Measurements from ENCODE around the gene SEMA3A.
"Not testable (repeated sequence)": the region's sequence is repeated elsewhere in the genome, so short reads cannot be mapped to it uniquely, and the experiment has no call there.

SEMA3A gene

GRCh38 chr7:84055904-84056605, 138.5 kb downstream of the SEMA3A start:
- Mint-ChIP-seq H3K4me1 (peaks cover 14% of the 10 kb centered on the region), H3K27ac (no peak overlapping the region), H3K9me3 (no peaks in the 10 kb centered on the region), H3K36me3 (no peaks in the 10 kb centered on the region), H3K4me3 (no peak overlapping the region), H3K27me3 (no peaks in the 10 kb centered on the region)

- H3K36me3 Mint-ChIP-seq, H3K27me3 Mint-ChIP-seq, H3K4me1 Mint-ChIP-seq, H3K9me3 Mint-ChIP-seq, H3K4me3 Mint-ChIP-seq, H3K27ac Mint-ChIP-seq: not testable (repeated sequence)
Observed at GRCh38 chr7:84055199-84055598, 139.4 kb downstream of the SEMA3A start.

- Mint-ChIP-seq H3K9me3 (no peaks in the 10 kb centered on the region), H3K4me3 (no peak overlapping the region), H3K27me3 (no peaks in the 10 kb centered on the region), H3K27ac (no peak overlapping the region), H3K36me3 (no peaks in the 10 kb centered on the region), H3K4me1 (no peaks in the 10 kb centered on the region)
Observed at GRCh38 chr7:84049071-84049836, 145.3 kb downstream of the SEMA3A start.

GRCh38 chr7:84047085-84047484, 147.5 kb downstream of the SEMA3A start:
- no peaks in the 10 kb centered on the region for H3K9me3 Mint-ChIP-seq
- H3K4me1 Mint-ChIP-seq = no peaks in the 10 kb centered on the region
- H3K36me3 Mint-ChIP-seq = no peaks in the 10 kb centered on the region

GRCh38 chr7:84044834-84045233, 149.8 kb downstream of the SEMA3A start:
- no peaks in the 10 kb centered on the region for H3K36me3 Mint-ChIP-seq
- no peaks in the 10 kb centered on the region for H3K9me3 Mint-ChIP-seq
- H3K4me1 Mint-ChIP-seq = no peaks in the 10 kb centered on the region
- no peak overlapping the region for H3K27ac Mint-ChIP-seq
- H3K4me3 Mint-ChIP-seq = no peak overlapping the region
- H3K27me3 Mint-ChIP-seq = no peaks in the 10 kb centered on the region

More at GRCh38 chr7:84047085-84047484, 147.5 kb downstream of the SEMA3A start:
- Mint-ChIP-seq H3K4me3 (no peak overlapping the region), H3K27ac (no peak overlapping the region), H3K27me3 (no peaks in the 10 kb centered on the region)

- Mint-ChIP-seq H3K36me3 (no peaks in the 10 kb centered on the region), H3K27ac (no peak overlapping the region), H3K4me3 (no peak overlapping the region), H3K4me1 (no peaks in the 10 kb centered on the region), H3K9me3 (no peaks in the 10 kb centered on the region), H3K27me3 (no peaks in the 10 kb centered on the region)
Observed at GRCh38 chr7:84043661-84044191, 150.9 kb downstream of the SEMA3A start.

- Mint-ChIP-seq H3K27ac (no peak overlapping the region), H3K36me3 (no peaks in the 10 kb centered on the region), H3K9me3 (no peaks in the 10 kb centered on the region), H3K4me3 (no peak overlapping the region), H3K27me3 (no peaks in the 10 kb centered on the region), H3K4me1 (no peaks in the 10 kb centered on the region)
Observed at GRCh38 chr7:84042110-84042539, 152.5 kb downstream of the SEMA3A start.

GRCh38 chr7:84041649-84042048, 152.9 kb downstream of the SEMA3A start:
- no peaks in the 10 kb centered on the region for H3K9me3 Mint-ChIP-seq
- no peaks in the 10 kb centered on the region for H3K36me3 Mint-ChIP-seq
- H3K27me3 Mint-ChIP-seq = no peaks in the 10 kb centered on the region
- no peak overlapping the region for H3K27ac Mint-ChIP-seq
- no peak overlapping the region for H3K4me3 Mint-ChIP-seq
- no peaks in the 10 kb centered on the region for H3K4me1 Mint-ChIP-seq

GRCh38 chr7:84040355-84040754, 154.2 kb downstream of the SEMA3A start:
- Mint-ChIP-seq H3K4me3 (no peak overlapping the region), H3K27ac (no peak overlapping the region), H3K9me3 (no peaks in the 10 kb centered on the region), H3K4me1 (no peaks in the 10 kb centered on the region), H3K36me3 (no peaks in the 10 kb centered on the region), H3K27me3 (no peaks in the 10 kb centered on the region)

GRCh38 chr7:84039432-84039831, 155.2 kb downstream of the SEMA3A start:
- no peaks in the 10 kb centered on the region for H3K27me3 Mint-ChIP-seq
- H3K4me1 Mint-ChIP-seq = no peaks in the 10 kb centered on the region
- H3K36me3 Mint-ChIP-seq = no peaks in the 10 kb centered on the region
- H3K4me3 Mint-ChIP-seq = no peak overlapping the region
- no peak overlapping the region for H3K27ac Mint-ChIP-seq
- H3K9me3 Mint-ChIP-seq = no peaks in the 10 kb centered on the region

GRCh38 chr7:84027678-84028077, 166.9 kb downstream of the SEMA3A start:
- H3K4me3 Mint-ChIP-seq = no peak overlapping the region
- H3K36me3 Mint-ChIP-seq = no peaks in the 10 kb centered on the region
- no peaks in the 10 kb centered on the region for H3K4me1 Mint-ChIP-seq
- H3K27me3 Mint-ChIP-seq = no peaks in the 10 kb centered on the region
- no peak overlapping the region for H3K27ac Mint-ChIP-seq
- H3K9me3 Mint-ChIP-seq = no peaks in the 10 kb centered on the region

- Mint-ChIP-seq H3K9me3 (no peaks in the 10 kb centered on the region), H3K4me1 (no peaks in the 10 kb centered on the region), H3K36me3 (no peaks in the 10 kb centered on the region), H3K27me3 (no peaks in the 10 kb centered on the region), H3K4me3 (no peak overlapping the region), H3K27ac (no peak overlapping the region)
Observed at GRCh38 chr7:84025332-84025927, 169.2 kb downstream of the SEMA3A start.

- Mint-ChIP-seq H3K4me1 (no peaks in the 10 kb centered on the region), H3K27me3 (no peaks in the 10 kb centered on the region), H3K4me3 (no peak overlapping the region), H3K36me3 (no peaks in the 10 kb centered on the region), H3K9me3 (no peaks in the 10 kb centered on the region), H3K27ac (no peak overlapping the region)
Observed at GRCh38 chr7:84022684-84023308, 171.8 kb downstream of the SEMA3A start.

GRCh38 chr7:84022009-84022408, 172.6 kb downstream of the SEMA3A start:
- Mint-ChIP-seq H3K4me3 (no peak overlapping the region), H3K4me1 (no peaks in the 10 kb centered on the region), H3K9me3 (no peaks in the 10 kb centered on the region), H3K27ac (no peak overlapping the region), H3K36me3 (no peaks in the 10 kb centered on the region), H3K27me3 (no peaks in the 10 kb centered on the region)

GRCh38 chr7:84021292-84021908, 173.2 kb downstream of the SEMA3A start:
- Mint-ChIP-seq H3K27ac (no peak overlapping the region), H3K27me3 (no peaks in the 10 kb centered on the region), H3K9me3 (no peaks in the 10 kb centered on the region), H3K36me3 (no peaks in the 10 kb centered on the region), H3K4me3 (no peak overlapping the region), H3K4me1 (no peaks in the 10 kb centered on the region)
